Measurements from ENCODE around the gene IVL. TPM values are rescaled to one million over a fixed set of nuclear protein-coding genes. Genes with fewer than 3 reads are reported as not detected.

Gene IVL
- total and polyA plus RNA-seq, 4 experiments from 2014 or later = not detected

DNA sequence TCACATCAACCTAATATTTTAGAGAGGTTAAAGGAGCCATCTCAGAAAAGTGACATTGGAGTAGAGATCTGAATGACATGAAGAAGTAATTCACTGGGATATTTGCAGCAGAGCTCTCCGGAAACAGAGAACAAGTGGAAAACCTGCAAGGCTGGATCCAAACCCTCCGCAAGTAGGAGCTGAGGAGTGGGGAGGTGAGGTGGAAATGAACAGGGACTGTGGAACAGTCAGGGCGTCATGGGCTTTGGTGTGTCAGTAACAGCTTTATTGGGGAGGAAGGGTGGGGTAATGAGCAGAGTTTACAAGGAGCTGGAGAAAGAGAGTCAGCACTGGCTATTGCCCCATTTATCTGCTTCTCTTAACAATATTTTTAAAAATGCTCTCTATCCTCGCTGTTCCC, 9.3 kb upstream of the IVL start:
- no peaks in the 10 kb centered on the region for H3K36me3 ChIP-seq (ENCODE audit: insufficient read depth, low read length)
- Mint-ChIP-seq H3K27me3 (peaks cover 13 to 39% of the 10 kb centered on the region in 2 donors), H3K27ac (no peak overlapping the region), H3K4me1 (no peaks in the 10 kb centered on the region), H3K9me3 (peaks cover 0 to 1% (median 0%) of the 10 kb centered on the region in 8 donors), H3K4me3 (no peak overlapping the region), H3K36me3 (no peaks in the 10 kb centered on the region)
- H3K27ac ChIP-seq (ENCODE audit: low read depth, low read length) = no peak overlapping the region
- H3K4me3 ChIP-seq (ENCODE audit: low read length in 2 of 2) = no peak overlapping the region
- DNase-seq = no peak
- ChIA-PET POLR2A (ENCODE audit: partially characterized antibody) (interaction anchor here (0.7 kb wide), 1 partner anchor 11 kb away, joined by 4 read pairs; no protein-coding TSS in a partner anchor), CTCF (ENCODE audit: partially characterized antibody) (no interaction called here)
- intact Hi-C loops (cut with micrococcal nuclease) = no loop called here
- no peaks in the 10 kb centered on the region for H3K27me3 ChIP-seq (ENCODE audit: insufficient read depth, low read length)
- H3K4me1 ChIP-seq (ENCODE audit: insufficient read depth, low read length) = no peaks in the 10 kb centered on the region
- H3K9me3 ChIP-seq (ENCODE audit: control insufficient read depth in 1 of 2, low read length in 2 of 2) = no peaks in the 10 kb centered on the region

DNA sequence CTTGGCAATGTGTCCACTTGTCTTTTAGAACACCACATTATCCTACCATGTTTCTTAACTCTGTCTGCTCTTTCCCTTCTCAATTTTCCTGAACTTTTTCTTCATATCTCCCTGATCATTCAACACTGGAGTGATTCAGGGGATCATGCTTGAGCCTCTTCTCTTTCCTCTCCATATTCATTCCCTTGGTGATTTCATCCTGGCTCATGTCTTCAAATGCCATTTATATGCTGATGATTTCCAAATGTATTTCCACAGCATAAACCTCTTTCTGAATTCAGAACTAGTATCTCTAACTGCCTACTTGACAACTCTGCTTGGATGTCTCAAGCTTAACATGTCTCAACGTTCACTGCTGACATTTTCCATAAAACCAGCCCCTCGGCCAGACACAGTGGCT, 8.5 kb upstream of the IVL start:
- POLR2A ChIA-PET (ENCODE audit: partially characterized antibody) = no interaction called here
- Mint-ChIP-seq H3K27me3 (peaks cover 9 to 34% of the 10 kb centered on the region in 2 donors), H3K9me3 (peaks cover 0 to 1% (median 0%) of the 10 kb centered on the region in 8 donors), H3K27ac (no peak overlapping the region), H3K36me3 (no peaks in the 10 kb centered on the region), H3K4me3 (no peak overlapping the region), H3K4me1 (no peaks in the 10 kb centered on the region)
- Histone ChIP-seq H3K4me1 (ENCODE audit: insufficient read depth, low read length) (no peaks in the 10 kb centered on the region), H3K27ac (ENCODE audit: low read depth, low read length) (no peak overlapping the region), H3K36me3 (ENCODE audit: insufficient read depth, low read length) (no peaks in the 10 kb centered on the region), H3K27me3 (ENCODE audit: insufficient read depth, low read length) (no peaks in the 10 kb centered on the region), H3K9me3 (ENCODE audit: control insufficient read depth in 1 of 2, low read length in 2 of 2) (no peaks in the 10 kb centered on the region), H3K4me3 (ENCODE audit: low read length in 2 of 2) (no peak overlapping the region)
- CTCF ChIA-PET (ENCODE audit: partially characterized antibody) = no interaction called here
- intact Hi-C loops (cut with micrococcal nuclease) = no loop called here
- DNase-seq = no peak

DNA sequence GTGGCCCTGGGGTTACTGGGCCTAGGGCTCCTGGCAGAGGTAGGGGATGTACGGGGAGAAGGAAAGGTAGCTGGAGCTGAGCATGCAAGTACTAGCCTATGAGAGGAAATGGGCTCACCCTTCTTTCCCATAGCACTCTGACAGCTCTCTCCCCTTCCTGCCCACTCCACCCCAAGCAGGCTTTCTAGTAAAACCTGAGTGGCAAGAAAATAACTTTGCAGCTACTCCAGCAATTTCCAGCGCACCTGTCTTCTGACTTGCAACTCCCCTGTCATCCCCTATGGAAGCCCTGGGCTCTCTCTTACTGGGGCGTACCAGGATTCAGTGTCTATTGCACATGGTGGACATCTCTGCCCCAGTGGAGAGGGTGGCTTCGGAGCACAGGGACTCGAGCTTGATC, 6.7 kb upstream of the IVL start:
- Histone ChIP-seq H3K27ac (ENCODE audit: low read depth, low read length) (no peak overlapping the region), H3K4me1 (ENCODE audit: insufficient read depth, low read length) (no peaks in the 10 kb centered on the region), H3K9me3 (ENCODE audit: control insufficient read depth in 1 of 2, low read length in 2 of 2) (no peaks in the 10 kb centered on the region), H3K36me3 (ENCODE audit: insufficient read depth, low read length) (no peaks in the 10 kb centered on the region), H3K4me3 (ENCODE audit: low read length in 2 of 2) (no peak overlapping the region), H3K27me3 (ENCODE audit: insufficient read depth, low read length) (no peaks in the 10 kb centered on the region)
- Mint-ChIP-seq H3K27me3 (peaks cover 19 to 31% of the 10 kb centered on the region in 2 donors), H3K36me3 (no peaks in the 10 kb centered on the region), H3K4me1 (no peaks in the 10 kb centered on the region), H3K27ac (no peak overlapping the region), H3K4me3 (no peak overlapping the region), H3K9me3 (peaks cover 0 to 3% (median 0%) of the 10 kb centered on the region in 8 donors)
- CTCF ChIA-PET (ENCODE audit: partially characterized antibody) = no interaction called here
- DNase-seq = no peak
- intact Hi-C loops (cut with micrococcal nuclease) = no loop called here
- POLR2A ChIA-PET (ENCODE audit: partially characterized antibody) = no interaction called here

DNA sequence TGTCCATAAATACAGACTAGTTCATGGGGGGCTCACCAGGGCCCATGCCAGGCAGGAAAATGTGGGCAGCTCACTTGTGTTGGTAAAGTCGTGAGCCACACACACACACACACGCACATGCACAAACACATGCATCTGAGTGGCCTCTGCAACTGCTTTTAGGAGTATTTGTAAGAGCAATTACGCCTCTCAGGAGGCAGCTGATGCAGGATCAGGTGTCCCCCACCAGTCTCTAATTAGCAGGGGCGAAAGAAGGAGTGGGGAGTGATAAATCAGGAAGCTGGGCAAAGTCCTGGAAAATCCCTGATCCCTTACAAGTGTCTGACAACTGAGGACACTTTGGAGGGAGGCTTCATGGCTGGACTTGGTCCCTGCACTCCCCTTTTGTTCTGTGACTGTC, 5.7 kb upstream of the IVL start:
- Histone ChIP-seq H3K27ac (ENCODE audit: low read depth, low read length) (no peak overlapping the region), H3K4me3 (ENCODE audit: low read length in 2 of 2) (no peak overlapping the region), H3K9me3 (ENCODE audit: control insufficient read depth in 1 of 2, low read length in 2 of 2) (no peaks in the 10 kb centered on the region), H3K27me3 (ENCODE audit: insufficient read depth, low read length) (no peaks in the 10 kb centered on the region), H3K4me1 (ENCODE audit: insufficient read depth, low read length) (no peaks in the 10 kb centered on the region), H3K36me3 (ENCODE audit: insufficient read depth, low read length) (no peaks in the 10 kb centered on the region)
- no peak for DNase-seq
- CTCF ChIA-PET (ENCODE audit: partially characterized antibody) = no interaction called here
- Mint-ChIP-seq H3K27ac (no peak overlapping the region), H3K4me3 (no peak overlapping the region), H3K9me3 (peaks cover 0 to 3% (median 0%) of the 10 kb centered on the region in 8 donors), H3K36me3 (no peaks in the 10 kb centered on the region), H3K27me3 (peaks cover 23 to 25% of the 10 kb centered on the region in 2 donors), H3K4me1 (no peaks in the 10 kb centered on the region)
- intact Hi-C loops (cut with micrococcal nuclease) = no loop called here
- POLR2A ChIA-PET (ENCODE audit: partially characterized antibody) = no interaction called here

DNA sequence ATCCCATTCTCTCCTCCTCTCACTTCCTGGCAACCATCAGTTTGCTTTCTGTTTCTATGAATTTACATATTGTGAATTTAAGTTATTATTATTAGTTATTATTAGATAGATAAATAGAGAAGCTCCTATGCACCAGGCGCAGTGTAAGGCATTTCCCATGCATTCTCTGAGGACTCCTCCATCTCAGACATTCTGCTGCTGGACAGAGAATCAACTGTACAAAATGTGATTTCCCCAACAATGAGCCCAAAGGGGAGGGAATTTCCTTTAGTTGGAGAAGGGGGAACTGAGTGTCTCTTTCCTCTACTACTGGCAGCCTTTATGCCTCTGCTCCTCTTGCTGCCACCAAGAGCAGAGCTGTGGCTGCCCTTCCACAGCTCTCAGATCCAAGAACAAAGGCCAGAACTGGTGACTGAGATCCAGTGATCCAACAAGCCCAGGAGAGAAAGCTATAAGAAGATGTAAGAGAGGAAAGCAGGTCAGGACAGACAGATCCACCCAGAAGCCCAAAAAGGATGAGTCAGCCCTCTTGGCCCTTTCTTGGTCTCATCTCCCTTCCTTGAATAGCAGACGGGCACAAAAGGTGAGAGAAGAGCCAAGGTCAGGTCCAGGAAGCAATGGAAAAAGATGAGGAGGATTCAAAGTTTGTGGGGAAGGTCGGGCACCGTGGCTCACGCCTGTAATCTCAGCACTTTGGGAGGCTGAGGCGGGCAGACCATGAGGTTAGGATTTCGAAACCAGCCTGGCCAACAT, 3.5 kb upstream of the IVL start:
- Histone ChIP-seq H3K4me3 (ENCODE audit: low read length in 2 of 2) (no peak overlapping the region), H3K36me3 (ENCODE audit: insufficient read depth, low read length) (no peaks in the 10 kb centered on the region), H3K27me3 (ENCODE audit: insufficient read depth, low read length) (no peaks in the 10 kb centered on the region), H3K27ac (ENCODE audit: low read depth, low read length) (no peak overlapping the region), H3K4me1 (ENCODE audit: insufficient read depth, low read length) (no peaks in the 10 kb centered on the region), H3K9me3 (ENCODE audit: control insufficient read depth in 1 of 2, low read length in 2 of 2) (no peaks in the 10 kb centered on the region)
- Mint-ChIP-seq H3K27me3 (peaks cover 22 to 34% of the 10 kb centered on the region in 2 donors), H3K4me3 (no peak overlapping the region), H3K4me1 (no peaks in the 10 kb centered on the region), H3K27ac (no peak overlapping the region), H3K36me3 (no peaks in the 10 kb centered on the region), H3K9me3 (peaks cover 0 to 5% (median 0%) of the 10 kb centered on the region in 8 donors)
- intact Hi-C loops (cut with micrococcal nuclease) = no loop called here
- POLR2A ChIA-PET (ENCODE audit: partially characterized antibody) = no interaction called here
- CTCF ChIA-PET (ENCODE audit: partially characterized antibody) = no interaction called here
- no peak for DNase-seq

DNA sequence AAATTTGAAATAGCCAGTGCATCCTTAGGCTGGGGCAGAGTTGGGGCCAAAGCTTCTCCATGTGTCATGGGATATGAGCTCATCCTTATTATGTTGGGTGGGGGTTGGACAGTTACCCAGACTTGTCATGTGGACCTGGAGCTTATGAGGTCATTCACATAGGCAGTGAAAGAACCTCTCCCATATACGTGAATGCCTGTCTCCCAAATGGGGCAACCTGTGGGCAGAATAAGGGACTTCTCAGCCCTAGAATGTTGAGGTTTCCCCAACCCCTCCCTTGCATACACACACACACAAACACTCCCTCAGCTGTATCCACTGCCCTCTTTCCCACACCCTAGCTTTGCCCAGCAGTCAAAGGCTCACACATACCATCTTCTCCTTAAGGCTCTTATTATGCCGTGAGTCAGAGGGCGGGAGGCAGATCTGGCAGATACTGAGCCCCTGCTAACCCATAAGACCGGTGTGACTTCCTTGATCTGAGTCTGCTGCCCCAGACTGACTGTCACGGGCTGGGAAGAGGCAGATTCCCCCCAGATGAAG, 2.3 kb upstream of the IVL start:
- Mint-ChIP-seq H3K36me3 (no peaks in the 10 kb centered on the region), H3K4me3 (no peak overlapping the region), H3K27ac (no peak overlapping the region), H3K4me1 (no peaks in the 10 kb centered on the region), H3K9me3 (peaks cover 0 to 8% (median 0%) of the 10 kb centered on the region in 8 donors), H3K27me3 (peaks cover 24 to 37% of the 10 kb centered on the region in 2 donors)
- no peaks in the 10 kb centered on the region for H3K27me3 ChIP-seq (ENCODE audit: insufficient read depth, low read length)
- CTCF ChIA-PET (ENCODE audit: partially characterized antibody) = no interaction called here
- intact Hi-C loops (cut with micrococcal nuclease) = no loop called here
- H3K4me3 ChIP-seq (ENCODE audit: low read length in 2 of 2) = no peak overlapping the region
- H3K36me3 ChIP-seq (ENCODE audit: insufficient read depth, low read length) = no peaks in the 10 kb centered on the region
- POLR2A ChIA-PET (ENCODE audit: partially characterized antibody) = no interaction called here
- no peaks in the 10 kb centered on the region for H3K4me1 ChIP-seq (ENCODE audit: insufficient read depth, low read length)
- H3K9me3 ChIP-seq (ENCODE audit: control insufficient read depth in 1 of 2, low read length in 2 of 2) = no peaks in the 10 kb centered on the region
- no peak for DNase-seq
- no peak overlapping the region for H3K27ac ChIP-seq (ENCODE audit: low read depth, low read length)

DNA sequence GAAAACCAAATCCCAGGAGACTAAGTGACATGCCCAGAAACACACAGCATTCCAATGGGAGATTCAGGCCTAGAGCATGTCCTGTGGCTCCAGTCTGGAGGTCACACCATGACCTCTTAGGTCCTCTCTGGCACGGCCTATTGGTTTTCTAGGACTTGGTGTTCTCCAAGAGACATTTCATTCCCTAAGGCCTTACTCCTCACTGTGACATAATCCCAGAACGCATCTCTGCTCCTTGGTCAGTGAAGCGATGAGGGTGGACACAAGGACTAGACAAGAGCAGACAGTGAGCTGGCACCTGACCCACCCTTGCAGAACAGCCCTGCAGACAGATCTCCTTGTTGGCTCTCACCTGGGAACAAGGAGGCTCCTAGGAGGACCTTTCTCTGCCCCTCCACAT, 860 bp downstream of the IVL start:
- ChIA-PET POLR2A (ENCODE audit: partially characterized antibody) (no interaction called here), CTCF (ENCODE audit: partially characterized antibody) (no interaction called here)
- H3K4me3 ChIP-seq (ENCODE audit: low read length in 2 of 2) = no peak overlapping the region
- no peak overlapping the region for H3K27ac ChIP-seq (ENCODE audit: low read depth, low read length)
- Mint-ChIP-seq H3K9me3 (peaks cover 0 to 8% (median 0%) of the 10 kb centered on the region in 8 donors), H3K27me3 (peaks cover 20 to 48% of the 10 kb centered on the region in 2 donors), H3K27ac (no peak overlapping the region), H3K36me3 (no peaks in the 10 kb centered on the region), H3K4me1 (no peaks in the 10 kb centered on the region), H3K4me3 (no peak overlapping the region)
- no peaks in the 10 kb centered on the region for H3K36me3 ChIP-seq (ENCODE audit: insufficient read depth, low read length)
- H3K9me3 ChIP-seq (ENCODE audit: control insufficient read depth in 1 of 2, low read length in 2 of 2) = no peaks in the 10 kb centered on the region
- intact Hi-C loops (cut with micrococcal nuclease) = no loop called here
- H3K27me3 ChIP-seq (ENCODE audit: insufficient read depth, low read length) = no peaks in the 10 kb centered on the region
- DNase-seq = no peak
- H3K4me1 ChIP-seq (ENCODE audit: insufficient read depth, low read length) = no peaks in the 10 kb centered on the region
